ENCODE results near the gene RBM26. TPM values are rescaled to one million over a fixed set of nuclear protein-coding genes. Genes with fewer than 3 reads are reported as not detected.

RBM26 gene
- total RNA-seq (ENCODE audit: low replicate concordance), result 28.1 and 48.0 TPM in 2 replicates

- peak; percentile 97 for DNase-seq (ENCODE audit: low read depth)
- peak within 1 kb of the TSS; percentile 82 for H3K4me3 ChIP-seq (ENCODE audit: low read depth, low read length)
- TF ChIP-seq CTCF (IDR thresholded peaks at IDR 0.05; ENCODE audit: insufficient read depth, low read length), result peak; percentile 22
Observed at GRCh38 chr13:79405831-79406596, at the start of gene RBM26. TSS of gene RBM26 (minus strand) at chr13:79406255. CDS start at chr13:79405774, 481 bp downstream.

- H3K4me3 ChIP-seq (ENCODE audit: low read depth, low read length), result no peak overlapping the region
- TF ChIP-seq CTCF (IDR thresholded peaks at IDR 0.05; ENCODE audit: insufficient read depth, low read length), result no peak
- DNase-seq (ENCODE audit: low read depth), result peak; percentile 7
Observed at GRCh38 chr13:79455331-79455730, 49.3 kb upstream of the RBM26 start.

- no peak for DNase-seq (ENCODE audit: low read depth)
- no peak for TF ChIP-seq CTCF (IDR thresholded peaks at IDR 0.05; ENCODE audit: insufficient read depth, low read length)
- H3K4me3 ChIP-seq (ENCODE audit: low read depth, low read length), result no peak overlapping the region
Observed at GRCh38 chr13:79452239-79452913, 46.3 kb upstream of the RBM26 start.

GRCh38 chr13:79451500-79451962, 45.5 kb upstream of the RBM26 start:
- peak; percentile 77 for DNase-seq (ENCODE audit: low read depth)
- no peak overlapping the region for H3K4me3 ChIP-seq (ENCODE audit: low read depth, low read length)
- no peak for TF ChIP-seq CTCF (IDR thresholded peaks at IDR 0.05; ENCODE audit: insufficient read depth, low read length)

GRCh38 chr13:79450110-79450509, 44.1 kb upstream of the RBM26 start:
- no peak for DNase-seq (ENCODE audit: low read depth)
- TF ChIP-seq CTCF (IDR thresholded peaks at IDR 0.05; ENCODE audit: insufficient read depth, low read length), result no peak
- no peak overlapping the region for H3K4me3 ChIP-seq (ENCODE audit: low read depth, low read length)

GRCh38 chr13:79448413-79448812, 42.4 kb upstream of the RBM26 start:
- TF ChIP-seq CTCF (IDR thresholded peaks at IDR 0.05; ENCODE audit: insufficient read depth, low read length), result no peak
- DNase-seq (ENCODE audit: low read depth), result no peak
- no peak overlapping the region for H3K4me3 ChIP-seq (ENCODE audit: low read depth, low read length)
